ENCODE measurements around the gene MARK1.

- no peak for TF ChIP-seq REST (IDR thresholded peaks at IDR 0.05; ENCODE audit: insufficient read depth in 1 of 2, low read depth in 2 of 2, low read length in 1 of 2)
- TF ChIP-seq CTCF (IDR thresholded peaks at IDR 0.05): no peak
- TF ChIP-seq SIN3A (IDR thresholded peaks at IDR 0.05; ENCODE audit: borderline replicate concordance, insufficient read depth, low read depth, low read length): no peak
- TF ChIP-seq POLR2AphosphoS5 (IDR thresholded peaks at IDR 0.05; ENCODE audit: low read depth, low read length): no peak
- TF ChIP-seq TCF7L2 (IDR thresholded peaks at IDR 0.05; ENCODE audit: low read depth, low read length): no peak
Measured at GRCh38 chr1:220514256-220514655, 13.7 kb upstream of the MARK1 start.

All from Panc1 (cell line).